Urothelium cell line (cell line): Measurements from ENCODE around the gene CASP10.
A peak's percentile ranks its signal among the peaks of the same experiment; 100 is the strongest.
"Not testable (repeated sequence)": the region's sequence is repeated elsewhere in the genome, so short reads cannot be mapped to it uniquely, and the experiment has no call there.

Experiments
- DNase-seq: peaks from one replicate; pipeline ENCODE4 v3.0.0; 2011; ENCODE audit warnings: low spot score, mixed read lengths
- FAIRE-seq: peaks from 2 replicates; lab custom pipeline; 2011; peaks lifted over from hg19 to GRCh38; lab: Jason Lieb, UNC

CASP10 gene, protein sequence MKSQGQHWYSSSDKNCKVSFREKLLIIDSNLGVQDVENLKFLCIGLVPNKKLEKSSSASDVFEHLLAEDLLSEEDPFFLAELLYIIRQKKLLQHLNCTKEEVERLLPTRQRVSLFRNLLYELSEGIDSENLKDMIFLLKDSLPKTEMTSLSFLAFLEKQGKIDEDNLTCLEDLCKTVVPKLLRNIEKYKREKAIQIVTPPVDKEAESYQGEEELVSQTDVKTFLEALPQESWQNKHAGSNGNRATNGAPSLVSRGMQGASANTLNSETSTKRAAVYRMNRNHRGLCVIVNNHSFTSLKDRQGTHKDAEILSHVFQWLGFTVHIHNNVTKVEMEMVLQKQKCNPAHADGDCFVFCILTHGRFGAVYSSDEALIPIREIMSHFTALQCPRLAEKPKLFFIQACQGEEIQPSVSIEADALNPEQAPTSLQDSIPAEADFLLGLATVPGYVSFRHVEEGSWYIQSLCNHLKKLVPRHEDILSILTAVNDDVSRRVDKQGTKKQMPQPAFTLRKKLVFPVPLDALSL

DNA sequence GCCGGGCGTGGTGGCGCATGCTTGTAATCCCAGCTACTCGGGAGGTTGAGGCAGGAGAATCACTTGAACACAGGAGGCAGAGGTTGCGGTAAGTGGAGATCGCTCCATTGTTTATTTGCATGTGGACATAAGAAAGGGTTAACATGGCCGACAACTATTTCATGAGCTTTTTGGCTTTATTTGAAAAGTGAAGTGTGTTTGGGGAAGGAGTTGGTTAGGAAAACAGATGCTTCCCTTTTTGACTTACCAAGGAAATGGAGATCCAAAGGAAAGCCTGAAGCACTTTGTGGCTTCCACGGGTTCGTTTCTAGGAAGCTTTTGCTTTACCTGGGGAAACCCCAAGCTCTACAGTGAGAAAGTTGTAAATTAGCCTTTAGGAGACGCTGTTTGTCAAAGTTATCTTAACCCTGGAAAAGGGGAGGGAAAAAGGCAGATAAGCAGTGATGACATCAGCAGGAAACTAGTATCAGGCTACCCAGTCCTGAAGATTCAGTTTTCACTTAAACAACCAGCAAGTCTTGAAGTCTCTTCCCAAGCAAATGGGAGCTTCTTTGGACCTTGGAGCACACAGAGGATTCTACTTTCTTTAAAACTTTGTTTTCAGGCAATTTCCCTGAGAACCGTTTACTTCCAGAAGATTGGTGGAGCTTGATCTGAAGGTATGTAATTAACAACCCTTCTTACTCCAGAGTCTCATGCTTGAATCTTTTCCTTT, at the start of gene CASP10:
Gene CASP10, plus strand, starts transcription at position 492 of the 715 bp plus-strand sequence. CDS start 2,637 bp downstream, outside the sequence.
- FAIRE-seq (no peak), DNase-seq (peak; percentile 25)

GRCh38 chr2:201135386-201135785, 47.6 kb upstream of the CASP10 start:
- FAIRE-seq = no peak
- DNase-seq = no peak

- no peak for FAIRE-seq
- DNase-seq = no peak
Observed at GRCh38 chr2:201136889-201137321, 46.0 kb upstream of the CASP10 start.

GRCh38 chr2:201137505-201138400, 45.2 kb upstream of the CASP10 start:
- FAIRE-seq = no peak
- DNase-seq = no peak

GRCh38 chr2:201138401-201138970, 44.5 kb upstream of the CASP10 start:
- DNase-seq = no peak
- FAIRE-seq = no peak

GRCh38 chr2:201138986-201139781, 43.8 kb upstream of the CASP10 start:
- not testable (repeated sequence) for FAIRE-seq

GRCh38 chr2:201139836-201140604, 42.9 kb upstream of the CASP10 start:
- no peak for FAIRE-seq

More at GRCh38 chr2:201138986-201139781, 43.8 kb upstream of the CASP10 start:
- not testable (repeated sequence) for DNase-seq

GRCh38 chr2:201144101-201145051, 38.6 kb upstream of the CASP10 start:
- no peak for FAIRE-seq

More at GRCh38 chr2:201139836-201140604, 42.9 kb upstream of the CASP10 start:
- no peak for DNase-seq

GRCh38 chr2:201148434-201148990, 34.4 kb upstream of the CASP10 start:
- DNase-seq (no peak), FAIRE-seq (no peak)

More at GRCh38 chr2:201144101-201145051, 38.6 kb upstream of the CASP10 start:
- DNase-seq = no peak

DNA sequence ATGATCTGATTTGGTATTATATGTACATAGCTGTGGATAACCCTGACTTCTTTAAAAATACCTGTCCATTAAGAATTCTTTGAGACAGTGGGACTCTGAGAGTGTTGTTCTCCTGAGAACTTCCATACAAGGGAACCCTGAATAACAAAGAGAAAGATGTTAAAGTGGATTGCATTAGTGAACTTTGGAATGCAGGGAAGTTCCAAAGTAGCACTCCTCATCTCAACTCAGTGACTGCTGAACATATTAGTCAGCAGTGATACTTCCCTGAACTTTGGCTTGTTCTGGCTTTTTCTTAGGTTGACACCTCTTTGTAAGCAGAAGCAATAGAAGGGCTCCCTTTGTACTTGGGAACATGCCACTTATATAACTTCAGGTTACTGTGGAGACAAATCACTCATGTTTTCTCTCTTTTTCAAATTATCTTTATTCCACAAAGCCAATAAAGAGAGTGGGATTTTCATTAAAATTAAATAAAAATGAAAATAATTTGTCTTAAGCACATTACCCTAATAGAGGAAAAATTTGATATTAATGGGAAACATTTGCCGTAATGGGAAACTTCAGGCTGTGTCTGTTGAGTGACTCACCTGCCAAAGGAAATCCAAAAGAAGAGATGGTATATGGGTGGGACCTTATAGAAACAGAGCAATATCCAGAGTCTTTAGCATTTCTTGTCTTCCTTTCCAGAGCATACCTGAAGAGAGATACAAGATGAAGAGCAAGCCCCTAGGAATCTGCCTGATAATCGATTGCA, 33.7 kb upstream of the CASP10 start:
- FAIRE-seq = no peak
- peak; percentile 59 for DNase-seq

- FAIRE-seq, DNase-seq: not testable (repeated sequence)
Observed at GRCh38 chr2:201149821-201150165, 33.1 kb upstream of the CASP10 start.

DNA sequence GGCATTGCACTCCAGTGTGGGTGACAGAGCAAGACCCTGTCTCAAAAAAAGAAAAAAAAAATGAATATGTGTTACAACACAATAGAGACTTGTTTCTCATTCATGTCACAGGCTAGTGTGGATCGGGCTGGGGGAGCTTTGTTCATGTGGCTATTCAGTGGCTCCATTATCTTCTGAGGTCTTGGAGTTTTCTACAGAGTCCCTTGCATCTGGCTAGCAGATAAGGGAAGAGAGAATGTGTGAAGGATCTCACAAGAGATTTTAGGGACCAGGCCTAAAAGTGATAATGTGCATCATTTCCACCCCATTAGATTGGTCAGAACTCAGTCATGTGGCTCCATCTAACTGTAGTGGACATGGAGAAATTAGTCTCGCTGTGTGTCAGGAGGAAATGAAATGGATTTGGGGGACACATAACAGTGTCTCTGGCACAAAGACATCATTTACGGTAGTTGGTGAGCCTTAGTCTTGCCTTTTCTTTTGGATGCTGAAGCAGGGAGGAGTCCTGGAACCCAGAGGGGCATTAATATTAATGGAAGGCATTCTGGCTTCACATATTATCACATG, 32.4 kb upstream of the CASP10 start:
- FAIRE-seq (no peak), DNase-seq (no peak)

- FAIRE-seq (no peak), DNase-seq (peak; percentile 67)
Observed at GRCh38 chr2:201151127-201151981, 31.6 kb upstream of the CASP10 start.

DNA sequence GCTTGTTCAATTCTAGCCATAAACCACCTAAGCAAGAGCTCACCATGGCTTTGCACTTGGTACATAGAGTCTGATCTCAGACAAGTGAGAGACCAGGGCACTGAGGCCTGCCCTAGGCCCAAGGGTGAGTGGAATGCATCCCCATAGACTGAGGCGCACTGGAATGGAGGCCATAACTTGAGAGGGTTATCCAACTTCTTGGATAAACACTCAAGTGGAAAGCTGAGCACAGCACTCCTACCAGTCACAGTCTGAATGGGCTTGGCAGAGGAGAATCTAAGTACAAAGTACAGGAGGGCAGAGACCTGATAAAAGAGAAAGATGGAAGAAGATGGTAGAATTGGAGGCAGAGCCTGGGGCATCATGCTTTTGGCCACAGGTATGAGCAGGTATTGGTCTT, 30.4 kb upstream of the CASP10 start:
- DNase-seq = no peak
- no peak for FAIRE-seq
